Neuron (in vitro differentiated cells): ENCODE results near the gene ATP10A.

Source experiments
- H2AFZ ChIP-seq: one replicate; pipeline ENCODE4 v1.6.1; 2013; ENCODE audit warnings: low read depth, mild to moderate bottlenecking, inconsistent platforms, low read length, moderate library complexity
- H3K27me3 ChIP-seq: one replicate; pipeline ENCODE4 v1.6.1; 2013; ENCODE audit warnings: low read length; ENCODE audit not compliant: insufficient read depth
- H3K36me3 ChIP-seq: one replicate; pipeline ENCODE4 v1.6.1; 2013; ENCODE audit warnings: low read length; ENCODE audit not compliant: insufficient read depth
- H3K4me1 ChIP-seq: one replicate; pipeline ENCODE4 v1.6.1; 2013; ENCODE audit warnings: low read length; ENCODE audit not compliant: insufficient read depth
- H3K4me3 ChIP-seq: 2 replicates; pipeline ENCODE4 v1.5.1; 2013; ENCODE audit warnings: mild to moderate bottlenecking, low read length, moderate library complexity
- H3K9me3 ChIP-seq: one replicate; pipeline ENCODE4 v1.6.1; 2013; ENCODE audit warnings: low read length

Gene ATP10A

DNA sequence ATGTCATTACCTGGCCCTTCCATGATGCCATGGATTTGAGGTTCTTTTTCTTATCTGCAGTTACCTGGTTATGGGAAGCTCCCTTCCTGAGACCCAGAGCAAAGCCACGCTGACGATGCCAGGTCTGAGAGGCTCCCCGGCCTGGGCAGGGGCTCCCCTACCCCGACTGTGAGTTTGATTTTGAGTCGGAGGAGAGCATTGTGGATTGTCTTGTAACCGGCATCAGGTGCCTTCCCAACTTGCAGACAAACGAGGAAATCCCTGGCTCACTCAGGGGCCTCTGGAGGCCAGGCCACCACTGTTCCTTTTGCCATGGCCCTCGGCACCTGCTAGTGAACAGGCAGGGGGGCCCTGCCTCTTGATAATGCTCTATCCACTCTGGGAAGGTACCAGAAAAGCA, 151.4 kb downstream of the ATP10A start:
- no peaks in the 10 kb centered on the region for H3K27me3 ChIP-seq
- no peaks in the 10 kb centered on the region for H3K36me3 ChIP-seq
- no peaks in the 10 kb centered on the region for H3K9me3 ChIP-seq
- H3K4me3 ChIP-seq, result no peak overlapping the region
- H2AFZ ChIP-seq, result no peak overlapping the region
- H3K4me1 ChIP-seq, result no peaks in the 10 kb centered on the region

GRCh38 chr15:25711164-25711563, 152.0 kb downstream of the ATP10A start:
- Histone ChIP-seq H3K4me1 (no peaks in the 10 kb centered on the region), H3K4me3 (no peak overlapping the region), H2AFZ (no peak overlapping the region), H3K27me3 (no peaks in the 10 kb centered on the region), H3K9me3 (no peaks in the 10 kb centered on the region), H3K36me3 (no peaks in the 10 kb centered on the region)

DNA sequence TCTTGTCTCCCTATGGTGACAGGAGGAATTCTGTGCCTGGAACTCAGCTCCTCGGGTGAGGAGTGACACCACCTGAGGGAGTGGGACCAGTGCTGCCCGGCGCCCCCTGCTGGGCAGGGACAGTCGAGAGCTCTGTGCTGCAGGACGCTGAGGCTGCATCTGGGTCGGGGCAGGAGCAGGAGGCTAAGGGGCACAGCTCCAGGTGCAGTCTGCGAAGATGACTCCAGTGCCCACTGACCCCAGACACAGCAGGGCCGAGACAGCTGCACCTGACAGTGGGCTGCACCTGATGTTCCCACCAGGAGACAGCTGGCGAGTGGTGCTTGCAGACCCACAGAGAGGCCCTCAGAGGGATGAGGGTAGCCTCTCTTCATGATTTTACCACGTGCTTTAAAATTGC, 152.9 kb downstream of the ATP10A start:
- H3K9me3 ChIP-seq, result no peaks in the 10 kb centered on the region
- H3K27me3 ChIP-seq, result no peaks in the 10 kb centered on the region
- no peak overlapping the region for H3K4me3 ChIP-seq
- H2AFZ ChIP-seq, result no peak overlapping the region
- no peaks in the 10 kb centered on the region for H3K36me3 ChIP-seq
- H3K4me1 ChIP-seq, result no peaks in the 10 kb centered on the region

GRCh38 chr15:25709437-25710159, 153.5 kb downstream of the ATP10A start:
- Histone ChIP-seq H2AFZ (no peak overlapping the region), H3K4me1 (no peaks in the 10 kb centered on the region), H3K9me3 (no peaks in the 10 kb centered on the region), H3K4me3 (no peak overlapping the region), H3K27me3 (no peaks in the 10 kb centered on the region), H3K36me3 (no peaks in the 10 kb centered on the region)

DNA sequence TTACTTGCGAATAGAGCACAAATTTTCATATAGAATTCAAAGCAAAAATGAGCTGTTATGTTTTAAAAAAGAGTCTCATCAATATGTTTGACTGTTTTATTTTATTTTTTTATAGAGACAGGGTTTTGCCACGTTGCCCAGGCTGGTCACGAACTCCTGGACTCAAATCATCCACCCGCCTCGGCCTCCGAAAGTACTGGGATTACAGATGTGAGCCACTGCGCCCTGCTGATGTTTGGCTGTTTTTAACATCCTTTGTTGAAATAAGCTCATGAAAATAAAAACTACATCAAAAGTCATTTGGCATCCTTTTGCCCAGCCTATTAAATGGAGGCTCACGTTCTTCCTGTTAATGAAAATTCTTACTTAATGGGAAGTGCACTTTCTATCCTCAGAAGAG, 154.7 kb downstream of the ATP10A start:
- Histone ChIP-seq H3K4me1 (no peaks in the 10 kb centered on the region), H3K36me3 (no peaks in the 10 kb centered on the region), H3K9me3 (no peaks in the 10 kb centered on the region), H3K27me3 (no peaks in the 10 kb centered on the region), H2AFZ (no peak overlapping the region), H3K4me3 (no peak overlapping the region)

GRCh38 chr15:25707656-25708365, 155.3 kb downstream of the ATP10A start:
- H3K4me1 ChIP-seq, result no peaks in the 10 kb centered on the region
- H3K36me3 ChIP-seq, result no peaks in the 10 kb centered on the region
- H3K4me3 ChIP-seq, result no peak overlapping the region
- no peaks in the 10 kb centered on the region for H3K27me3 ChIP-seq
- no peak overlapping the region for H2AFZ ChIP-seq
- H3K9me3 ChIP-seq, result no peaks in the 10 kb centered on the region

- H3K27me3 ChIP-seq, result no peaks in the 10 kb centered on the region
- no peaks in the 10 kb centered on the region for H3K36me3 ChIP-seq
- H3K4me1 ChIP-seq, result no peaks in the 10 kb centered on the region
- no peaks in the 10 kb centered on the region for H3K9me3 ChIP-seq
- no peak overlapping the region for H2AFZ ChIP-seq
- H3K4me3 ChIP-seq, result no peak overlapping the region
Observed at GRCh38 chr15:25706176-25706955, 156.8 kb downstream of the ATP10A start.

DNA sequence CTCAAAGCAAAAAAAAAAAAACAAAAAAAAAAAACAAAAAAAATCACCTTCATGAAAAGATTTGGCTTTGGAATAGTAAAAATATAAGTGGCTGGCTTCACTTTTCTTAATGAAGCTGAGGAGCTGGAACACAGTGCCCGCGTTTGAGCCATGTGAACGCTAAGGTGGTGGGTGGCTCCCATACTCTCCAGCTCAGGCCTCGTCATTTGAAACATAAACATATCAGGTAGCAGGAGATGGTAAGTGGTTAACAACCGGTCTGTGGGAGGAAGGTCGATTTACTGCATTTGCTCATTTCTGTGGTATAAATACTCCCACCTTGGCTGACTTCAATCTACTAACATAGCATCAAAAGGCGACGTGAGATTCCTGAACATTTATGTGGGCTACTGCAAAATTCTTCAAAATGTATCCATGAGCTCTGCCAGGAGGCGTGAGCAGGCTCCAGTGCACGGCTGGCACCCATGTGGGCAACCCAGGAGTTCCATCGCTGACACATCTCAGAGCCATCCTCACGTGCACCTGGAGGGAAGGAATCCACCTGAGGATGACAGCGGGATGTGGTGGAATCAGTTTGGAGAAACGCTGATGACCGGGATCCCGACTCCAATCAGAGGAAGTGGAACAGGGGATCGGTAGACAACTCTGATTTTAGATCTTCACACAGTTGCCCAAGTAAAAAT, 157.6 kb downstream of the ATP10A start:
- Histone ChIP-seq H3K4me3 (no peak overlapping the region), H2AFZ (no peak overlapping the region), H3K36me3 (no peaks in the 10 kb centered on the region), H3K27me3 (no peaks in the 10 kb centered on the region), H3K4me1 (no peaks in the 10 kb centered on the region), H3K9me3 (no peaks in the 10 kb centered on the region)

- Histone ChIP-seq H3K4me1 (no peaks in the 10 kb centered on the region), H3K4me3 (no peak overlapping the region), H2AFZ (no peak overlapping the region), H3K9me3 (no peaks in the 10 kb centered on the region), H3K36me3 (no peaks in the 10 kb centered on the region), H3K27me3 (no peaks in the 10 kb centered on the region)
Observed at GRCh38 chr15:25703726-25704125, 159.4 kb downstream of the ATP10A start.

GRCh38 chr15:25701721-25702465, 161.2 kb downstream of the ATP10A start:
- H3K27me3 ChIP-seq, result no peaks in the 10 kb centered on the region
- no peaks in the 10 kb centered on the region for H3K36me3 ChIP-seq
- H3K4me3 ChIP-seq, result no peak overlapping the region
- no peaks in the 10 kb centered on the region for H3K9me3 ChIP-seq
- H3K4me1 ChIP-seq, result no peaks in the 10 kb centered on the region
- no peak overlapping the region for H2AFZ ChIP-seq

DNA sequence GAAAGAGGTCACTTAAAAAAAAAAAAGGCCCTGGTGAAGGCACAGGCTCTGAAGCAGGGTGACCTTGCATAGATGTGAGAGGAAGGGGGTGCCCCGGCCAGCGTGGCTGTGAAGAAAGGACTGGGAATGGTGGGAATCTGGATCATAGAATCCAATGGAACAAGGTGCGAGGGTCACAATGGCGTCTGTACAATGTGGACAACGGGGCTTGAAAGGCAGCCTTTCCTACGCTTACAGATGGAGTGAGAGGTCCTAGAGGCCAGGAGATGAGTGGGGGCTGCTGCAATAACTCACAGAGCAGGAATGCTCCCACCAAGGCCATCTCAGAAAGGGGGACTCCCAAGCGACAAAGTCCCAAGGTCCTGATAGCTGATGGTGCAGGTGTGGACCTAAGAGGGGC, 162.2 kb downstream of the ATP10A start:
- no peak overlapping the region for H3K4me3 ChIP-seq
- H3K27me3 ChIP-seq, result no peaks in the 10 kb centered on the region
- H2AFZ ChIP-seq, result no peak overlapping the region

GRCh38 chr15:25697586-25697985, 165.5 kb downstream of the ATP10A start:
- H3K9me3 ChIP-seq, result no peaks in the 10 kb centered on the region
- no peak overlapping the region for H3K4me3 ChIP-seq
- H3K4me1 ChIP-seq, result peaks cover 6% of the 10 kb centered on the region
- H3K27me3 ChIP-seq, result no peaks in the 10 kb centered on the region
- no peak overlapping the region for H2AFZ ChIP-seq
- no peaks in the 10 kb centered on the region for H3K36me3 ChIP-seq

More for the DNA sequence above, 162.2 kb downstream of the ATP10A start:
- Histone ChIP-seq H3K4me1 (peaks cover 5% of the 10 kb centered on the region), H3K9me3 (no peaks in the 10 kb centered on the region), H3K36me3 (no peaks in the 10 kb centered on the region)
